GM12872 (cell line): ENCODE data around the gene TSNAXIP1.

Experiments used
- CTCF ChIP-seq: IDR thresholded peaks from 3 replicates; pipeline ENCODE4 v1.5.1; 2011; ENCODE audit warnings: low read depth, mild to moderate bottlenecking, low read length, moderate library complexity; ENCODE audit not compliant: insufficient read depth

Gene TSNAXIP1

DNA sequence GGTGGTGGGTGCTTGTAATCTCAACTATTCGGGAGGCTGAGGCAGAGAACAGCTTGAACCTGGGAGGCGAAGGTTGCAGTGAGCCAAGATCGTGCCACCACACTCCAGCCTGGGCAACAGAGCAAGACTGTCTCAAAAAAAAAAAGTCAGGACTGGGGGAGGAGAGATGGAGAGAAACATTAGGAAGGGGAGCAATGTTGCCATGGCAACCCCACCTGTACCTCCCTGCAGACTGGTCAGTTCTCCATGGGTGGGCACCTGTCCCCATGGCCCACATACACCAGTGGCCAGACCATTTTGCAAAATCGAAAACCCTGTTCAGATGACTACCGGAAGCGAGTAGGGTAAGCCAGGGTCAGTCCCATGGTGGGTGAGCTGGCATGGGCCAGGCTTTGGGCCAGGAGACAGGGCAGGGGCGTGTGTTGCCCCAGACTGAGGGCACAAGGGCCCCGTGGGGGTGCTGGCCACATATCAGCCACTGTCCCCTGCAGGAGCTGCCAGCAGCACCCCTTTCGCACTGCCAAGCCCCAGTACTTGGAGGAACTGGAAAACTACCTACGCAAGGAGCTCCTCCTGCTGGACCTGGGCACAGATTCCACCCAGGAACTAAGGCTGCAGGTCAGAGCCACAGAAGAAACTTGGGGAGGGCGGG is 14.0 kb downstream of the TSNAXIP1 start:
- no peak for TF ChIP-seq CTCF

DNA sequence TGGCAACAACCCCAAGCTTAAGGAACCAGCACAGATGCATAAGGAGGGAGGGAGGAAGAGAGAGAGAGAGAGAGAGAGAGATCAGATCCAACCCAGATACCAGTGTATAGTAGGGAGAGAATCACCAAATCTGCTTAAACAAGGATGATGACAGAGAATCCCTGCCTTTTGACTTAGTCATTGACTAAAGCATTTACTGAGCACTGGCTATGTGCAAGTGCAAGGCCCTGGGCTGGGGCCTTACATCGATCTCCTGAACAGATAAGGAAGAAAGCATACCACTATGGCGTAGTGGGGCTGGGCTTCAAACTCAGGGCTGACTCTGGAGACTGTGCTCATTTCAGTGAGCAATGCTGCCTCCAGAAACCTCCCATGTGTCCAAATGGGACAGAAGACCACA is 15.8 kb downstream of the TSNAXIP1 start:
- no peak for TF ChIP-seq CTCF

DNA sequence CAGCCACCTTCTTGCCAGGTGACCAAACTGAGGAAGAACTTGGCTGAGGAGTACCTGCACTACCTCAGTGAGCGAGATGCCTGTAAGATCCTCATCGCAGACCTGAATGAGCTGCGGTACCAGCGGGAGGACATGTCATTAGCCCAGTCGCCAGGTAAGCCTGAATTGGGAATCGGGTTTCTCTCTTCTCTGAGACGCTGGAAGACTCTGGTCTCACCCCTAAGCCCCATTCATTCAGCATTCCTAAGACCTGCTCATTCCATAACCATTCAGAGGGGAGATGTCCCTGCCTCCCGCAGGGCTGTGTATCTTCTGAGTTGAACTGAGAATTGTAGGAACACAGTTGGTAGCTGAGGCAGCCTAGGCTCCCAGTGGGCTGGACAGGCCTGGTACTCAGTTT is 18.4 kb downstream of the TSNAXIP1 start:
- TF ChIP-seq CTCF, result no peak

DNA sequence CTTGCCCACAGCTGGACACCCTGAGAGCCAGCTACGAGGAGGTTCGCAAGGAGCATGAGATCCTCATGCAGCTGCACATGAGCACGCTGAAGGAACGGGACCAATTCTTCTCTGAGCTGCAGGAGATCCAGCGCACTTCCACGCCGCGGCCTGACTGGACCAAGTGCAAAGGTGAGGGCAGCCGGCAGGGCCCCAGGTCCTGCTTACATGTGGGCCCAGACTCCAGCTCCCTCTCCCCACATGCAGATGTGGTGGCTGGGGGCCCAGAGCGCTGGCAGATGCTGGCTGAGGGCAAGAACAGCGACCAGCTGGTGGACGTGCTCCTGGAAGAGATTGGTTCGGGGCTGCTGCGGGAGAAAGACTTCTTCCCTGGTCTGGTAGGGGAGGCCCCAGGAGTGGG is 19.2 kb downstream of the TSNAXIP1 start:
- no peak for TF ChIP-seq CTCF

DNA sequence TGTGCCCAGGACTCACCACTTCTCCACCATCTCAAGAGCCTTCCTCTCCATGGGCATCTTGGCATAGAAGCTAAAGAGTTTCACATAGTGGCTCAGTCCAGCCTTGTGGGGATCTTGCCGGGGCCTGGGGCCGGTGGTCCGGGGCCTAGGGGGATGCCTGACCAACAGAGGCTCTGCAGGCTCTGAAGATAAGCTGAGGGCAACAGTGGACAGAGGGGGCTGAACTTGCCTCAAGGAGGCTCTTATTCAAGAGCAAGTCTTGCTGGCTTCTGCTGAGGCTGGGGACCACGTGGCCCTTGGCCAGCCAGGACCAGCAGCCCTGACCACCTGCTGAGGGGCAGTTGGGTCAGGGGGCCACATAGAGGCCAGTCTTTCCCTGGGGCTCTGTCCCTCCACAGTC is 22.0 kb downstream of the TSNAXIP1 start:
- TF ChIP-seq CTCF, result no peak

GRCh38 chr16:67833030-67833414 is 26.3 kb downstream of the TSNAXIP1 start:
- TF ChIP-seq CTCF, result no peak

- no peak for TF ChIP-seq CTCF
Observed at GRCh38 chr16:67833415-67834241, 26.9 kb downstream of the TSNAXIP1 start.
